ENCODE results near the gene CCBE1.

DNA sequence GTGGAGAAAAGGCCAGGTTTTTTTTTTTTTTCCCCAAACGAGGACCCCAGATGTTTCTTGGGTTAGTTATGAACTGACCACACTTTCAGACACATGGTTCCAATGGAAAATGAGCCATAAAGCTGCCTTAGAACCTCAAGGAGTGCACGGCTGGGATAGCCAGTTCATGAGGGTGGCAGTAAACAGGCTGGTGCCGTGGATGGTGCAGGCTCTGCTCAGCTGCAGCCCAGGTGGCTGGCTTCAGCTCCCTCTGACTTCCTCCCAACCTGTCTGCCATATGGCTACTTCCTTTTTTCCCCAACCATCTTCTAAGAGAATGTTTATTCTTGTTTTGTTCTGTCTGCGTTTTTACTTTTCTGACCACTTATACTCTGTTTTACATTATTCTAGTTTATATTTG is 228.4 kb downstream of the CCBE1 start:
- TF ChIP-seq, protein P1, sequence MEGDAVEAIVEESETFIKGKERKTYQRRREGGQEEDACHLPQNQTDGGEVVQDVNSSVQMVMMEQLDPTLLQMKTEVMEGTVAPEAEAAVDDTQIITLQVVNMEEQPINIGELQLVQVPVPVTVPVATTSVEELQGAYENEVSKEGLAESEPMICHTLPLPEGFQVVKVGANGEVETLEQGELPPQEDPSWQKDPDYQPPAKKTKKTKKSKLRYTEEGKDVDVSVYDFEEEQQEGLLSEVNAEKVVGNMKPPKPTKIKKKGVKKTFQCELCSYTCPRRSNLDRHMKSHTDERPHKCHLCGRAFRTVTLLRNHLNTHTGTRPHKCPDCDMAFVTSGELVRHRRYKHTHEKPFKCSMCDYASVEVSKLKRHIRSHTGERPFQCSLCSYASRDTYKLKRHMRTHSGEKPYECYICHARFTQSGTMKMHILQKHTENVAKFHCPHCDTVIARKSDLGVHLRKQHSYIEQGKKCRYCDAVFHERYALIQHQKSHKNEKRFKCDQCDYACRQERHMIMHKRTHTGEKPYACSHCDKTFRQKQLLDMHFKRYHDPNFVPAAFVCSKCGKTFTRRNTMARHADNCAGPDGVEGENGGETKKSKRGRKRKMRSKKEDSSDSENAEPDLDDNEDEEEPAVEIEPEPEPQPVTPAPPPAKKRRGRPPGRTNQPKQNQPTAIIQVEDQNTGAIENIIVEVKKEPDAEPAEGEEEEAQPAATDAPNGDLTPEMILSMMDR (IDR thresholded peaks at IDR 0.05; ENCODE audit: poor library complexity, severe bottlenecking), result no peak
- TF ChIP-seq EZH2 (IDR thresholded peaks at IDR 0.05; ENCODE audit: borderline replicate concordance, insufficient read depth, low read length, poor library complexity, severe bottlenecking) (no peak), TAF1 (IDR thresholded peaks at IDR 0.05; ENCODE audit: low read depth) (no peak), EP300 (conservative IDR thresholded peaks at IDR 0.05; ENCODE audit: poor library complexity, severe bottlenecking) (no peak), POLR2AphosphoS5 (IDR thresholded peaks at IDR 0.05) (no peak), MXI1 (conservative IDR thresholded peaks at IDR 0.05; ENCODE audit: poor library complexity, severe bottlenecking) (no peak), RAD21 (conservative IDR thresholded peaks at IDR 0.05) (no peak), SMC3 (conservative IDR thresholded peaks at IDR 0.05; ENCODE audit: poor library complexity) (no peak)
- TF ChIP-seq, protein P2, sequence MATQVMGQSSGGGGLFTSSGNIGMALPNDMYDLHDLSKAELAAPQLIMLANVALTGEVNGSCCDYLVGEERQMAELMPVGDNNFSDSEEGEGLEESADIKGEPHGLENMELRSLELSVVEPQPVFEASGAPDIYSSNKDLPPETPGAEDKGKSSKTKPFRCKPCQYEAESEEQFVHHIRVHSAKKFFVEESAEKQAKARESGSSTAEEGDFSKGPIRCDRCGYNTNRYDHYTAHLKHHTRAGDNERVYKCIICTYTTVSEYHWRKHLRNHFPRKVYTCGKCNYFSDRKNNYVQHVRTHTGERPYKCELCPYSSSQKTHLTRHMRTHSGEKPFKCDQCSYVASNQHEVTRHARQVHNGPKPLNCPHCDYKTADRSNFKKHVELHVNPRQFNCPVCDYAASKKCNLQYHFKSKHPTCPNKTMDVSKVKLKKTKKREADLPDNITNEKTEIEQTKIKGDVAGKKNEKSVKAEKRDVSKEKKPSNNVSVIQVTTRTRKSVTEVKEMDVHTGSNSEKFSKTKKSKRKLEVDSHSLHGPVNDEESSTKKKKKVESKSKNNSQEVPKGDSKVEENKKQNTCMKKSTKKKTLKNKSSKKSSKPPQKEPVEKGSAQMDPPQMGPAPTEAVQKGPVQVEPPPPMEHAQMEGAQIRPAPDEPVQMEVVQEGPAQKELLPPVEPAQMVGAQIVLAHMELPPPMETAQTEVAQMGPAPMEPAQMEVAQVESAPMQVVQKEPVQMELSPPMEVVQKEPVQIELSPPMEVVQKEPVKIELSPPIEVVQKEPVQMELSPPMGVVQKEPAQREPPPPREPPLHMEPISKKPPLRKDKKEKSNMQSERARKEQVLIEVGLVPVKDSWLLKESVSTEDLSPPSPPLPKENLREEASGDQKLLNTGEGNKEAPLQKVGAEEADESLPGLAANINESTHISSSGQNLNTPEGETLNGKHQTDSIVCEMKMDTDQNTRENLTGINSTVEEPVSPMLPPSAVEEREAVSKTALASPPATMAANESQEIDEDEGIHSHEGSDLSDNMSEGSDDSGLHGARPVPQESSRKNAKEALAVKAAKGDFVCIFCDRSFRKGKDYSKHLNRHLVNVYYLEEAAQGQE (IDR thresholded peaks at IDR 0.05; ENCODE audit: borderline replicate concordance), result no peak
